Measurements from ENCODE around the gene EVX2. TPM values are rescaled to one million over a fixed set of nuclear protein-coding genes. Genes with fewer than 3 reads are reported as not detected.

EVX2 gene
- total RNA-seq, 1 donor from 2014 or later = not detected

GRCh38 chr2:176082824-176083751 lies 674 bp downstream of the EVX2 start:
- no peaks in the 10 kb centered on the region for H3K36me3 Mint-ChIP-seq
- peak overlapping the region; percentile 3 for H3K4me3 Mint-ChIP-seq
- H3K27me3 Mint-ChIP-seq (ENCODE audit: low read depth) = peaks cover 98% of the 10 kb centered on the region
- H3K27ac Mint-ChIP-seq = no peak overlapping the region
- TF ChIP-seq CTCF (IDR thresholded peaks at IDR 0.05; ENCODE audit: unreplicated experiment) = no peak
- no peaks in the 10 kb centered on the region for H3K9me3 Mint-ChIP-seq
- peaks cover 22% of the 10 kb centered on the region for H3K4me1 Mint-ChIP-seq
- peak in 1 of 2 experiments; percentile 47 for DNase-seq (ENCODE audit: low spot score in 2 of 2, unreplicated experiment in 2 of 2)

DNA sequence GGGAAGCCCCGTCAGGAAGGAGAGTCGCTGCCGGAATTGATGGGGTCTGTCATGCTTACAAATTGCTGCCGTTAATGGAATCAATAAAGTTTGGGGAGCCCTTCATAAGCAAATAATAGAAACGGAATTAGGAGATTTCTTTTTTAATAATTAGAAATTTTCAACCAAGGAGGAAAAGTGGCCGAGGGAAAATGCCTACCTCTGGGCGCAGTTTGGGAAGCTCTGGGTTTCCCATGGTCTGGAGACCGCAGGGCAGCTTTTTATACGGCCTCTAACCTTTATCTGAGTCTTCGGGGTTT lies 1.3 kb downstream of the EVX2 start:
- no peak overlapping the region for H3K27ac Mint-ChIP-seq
- H3K4me3 Mint-ChIP-seq = no peak overlapping the region
- peaks cover 96% of the 10 kb centered on the region for H3K27me3 Mint-ChIP-seq (ENCODE audit: low read depth)
- no peaks in the 10 kb centered on the region for H3K9me3 Mint-ChIP-seq
- no peak for TF ChIP-seq CTCF (IDR thresholded peaks at IDR 0.05; ENCODE audit: unreplicated experiment)
- H3K36me3 Mint-ChIP-seq = no peaks in the 10 kb centered on the region
- DNase-seq (ENCODE audit: low spot score in 2 of 2, unreplicated experiment in 2 of 2) = no peak
- H3K4me1 Mint-ChIP-seq = peaks cover 22% of the 10 kb centered on the region

GRCh38 chr2:176081837-176082524 lies 1.8 kb downstream of the EVX2 start:
- no peaks in the 10 kb centered on the region for H3K36me3 Mint-ChIP-seq
- DNase-seq (ENCODE audit: low spot score in 2 of 2, unreplicated experiment in 2 of 2) = peak in 1 of 2 experiments; percentile 55
- TF ChIP-seq CTCF (IDR thresholded peaks at IDR 0.05; ENCODE audit: unreplicated experiment) = no peak
- peaks cover 96% of the 10 kb centered on the region for H3K27me3 Mint-ChIP-seq (ENCODE audit: low read depth)
- no peak overlapping the region for H3K27ac Mint-ChIP-seq
- peaks cover 22% of the 10 kb centered on the region for H3K4me1 Mint-ChIP-seq
- no peaks in the 10 kb centered on the region for H3K9me3 Mint-ChIP-seq
- H3K4me3 Mint-ChIP-seq = no peak overlapping the region

GRCh38 chr2:176081376-176081836 lies 2.4 kb downstream of the EVX2 start:
- TF ChIP-seq CTCF (IDR thresholded peaks at IDR 0.05; ENCODE audit: unreplicated experiment) = no peak
- Mint-ChIP-seq H3K9me3 (no peaks in the 10 kb centered on the region), H3K4me3 (peak overlapping the region; percentile 44), H3K27ac (no peak overlapping the region), H3K27me3 (ENCODE audit: low read depth) (peaks cover 96% of the 10 kb centered on the region), H3K36me3 (no peaks in the 10 kb centered on the region), H3K4me1 (peaks cover 22% of the 10 kb centered on the region)
- no peak for DNase-seq (ENCODE audit: low spot score in 2 of 2, unreplicated experiment in 2 of 2)

GRCh38 chr2:176080540-176081375 lies 3.0 kb downstream of the EVX2 start:
- peaks cover 96% of the 10 kb centered on the region for H3K27me3 Mint-ChIP-seq (ENCODE audit: low read depth)
- TF ChIP-seq CTCF (IDR thresholded peaks at IDR 0.05; ENCODE audit: unreplicated experiment) = no peak
- no peak overlapping the region for H3K27ac Mint-ChIP-seq
- H3K4me3 Mint-ChIP-seq = peak overlapping the region; percentile 44
- H3K9me3 Mint-ChIP-seq = no peaks in the 10 kb centered on the region
- DNase-seq (ENCODE audit: low spot score in 2 of 2, unreplicated experiment in 2 of 2) = peak in 1 of 2 experiments; percentile 45
- H3K4me1 Mint-ChIP-seq = peaks cover 22% of the 10 kb centered on the region
- no peaks in the 10 kb centered on the region for H3K36me3 Mint-ChIP-seq

Data from mesothelial cell of epicardium (in vitro differentiated cells).